ENCODE measurements around the gene DDTL.

DNA sequence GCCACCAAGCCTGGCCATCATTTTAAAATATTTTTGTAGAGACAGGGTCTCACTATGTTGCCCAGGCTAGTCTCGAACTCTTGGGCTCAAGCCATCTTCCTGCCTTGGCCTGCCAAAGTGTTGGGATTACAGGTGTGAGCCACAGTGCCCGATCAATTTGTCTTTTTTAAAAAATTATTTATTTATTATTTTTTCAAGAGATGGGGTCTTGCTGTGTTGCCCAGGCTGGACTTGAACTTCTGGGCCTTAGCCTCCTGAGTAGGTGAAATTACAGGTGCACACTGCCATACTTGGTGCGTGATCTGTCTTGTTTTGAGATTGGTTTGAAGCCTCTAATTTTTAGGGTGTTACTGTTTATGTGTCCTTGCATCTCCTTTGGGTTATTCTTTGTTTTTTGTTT is 54.6 kb downstream of the DDTL start:
- TF ChIP-seq POLR2A (IDR thresholded peaks at IDR 0.05): no peak
- TF ChIP-seq, protein P1, sequence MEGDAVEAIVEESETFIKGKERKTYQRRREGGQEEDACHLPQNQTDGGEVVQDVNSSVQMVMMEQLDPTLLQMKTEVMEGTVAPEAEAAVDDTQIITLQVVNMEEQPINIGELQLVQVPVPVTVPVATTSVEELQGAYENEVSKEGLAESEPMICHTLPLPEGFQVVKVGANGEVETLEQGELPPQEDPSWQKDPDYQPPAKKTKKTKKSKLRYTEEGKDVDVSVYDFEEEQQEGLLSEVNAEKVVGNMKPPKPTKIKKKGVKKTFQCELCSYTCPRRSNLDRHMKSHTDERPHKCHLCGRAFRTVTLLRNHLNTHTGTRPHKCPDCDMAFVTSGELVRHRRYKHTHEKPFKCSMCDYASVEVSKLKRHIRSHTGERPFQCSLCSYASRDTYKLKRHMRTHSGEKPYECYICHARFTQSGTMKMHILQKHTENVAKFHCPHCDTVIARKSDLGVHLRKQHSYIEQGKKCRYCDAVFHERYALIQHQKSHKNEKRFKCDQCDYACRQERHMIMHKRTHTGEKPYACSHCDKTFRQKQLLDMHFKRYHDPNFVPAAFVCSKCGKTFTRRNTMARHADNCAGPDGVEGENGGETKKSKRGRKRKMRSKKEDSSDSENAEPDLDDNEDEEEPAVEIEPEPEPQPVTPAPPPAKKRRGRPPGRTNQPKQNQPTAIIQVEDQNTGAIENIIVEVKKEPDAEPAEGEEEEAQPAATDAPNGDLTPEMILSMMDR (IDR thresholded peaks at IDR 0.05): no peak

Measured in vagina (tissue), 2 donors.